ENCODE measurements around the gene PGGHG.

The PGGHG gene

DNA sequence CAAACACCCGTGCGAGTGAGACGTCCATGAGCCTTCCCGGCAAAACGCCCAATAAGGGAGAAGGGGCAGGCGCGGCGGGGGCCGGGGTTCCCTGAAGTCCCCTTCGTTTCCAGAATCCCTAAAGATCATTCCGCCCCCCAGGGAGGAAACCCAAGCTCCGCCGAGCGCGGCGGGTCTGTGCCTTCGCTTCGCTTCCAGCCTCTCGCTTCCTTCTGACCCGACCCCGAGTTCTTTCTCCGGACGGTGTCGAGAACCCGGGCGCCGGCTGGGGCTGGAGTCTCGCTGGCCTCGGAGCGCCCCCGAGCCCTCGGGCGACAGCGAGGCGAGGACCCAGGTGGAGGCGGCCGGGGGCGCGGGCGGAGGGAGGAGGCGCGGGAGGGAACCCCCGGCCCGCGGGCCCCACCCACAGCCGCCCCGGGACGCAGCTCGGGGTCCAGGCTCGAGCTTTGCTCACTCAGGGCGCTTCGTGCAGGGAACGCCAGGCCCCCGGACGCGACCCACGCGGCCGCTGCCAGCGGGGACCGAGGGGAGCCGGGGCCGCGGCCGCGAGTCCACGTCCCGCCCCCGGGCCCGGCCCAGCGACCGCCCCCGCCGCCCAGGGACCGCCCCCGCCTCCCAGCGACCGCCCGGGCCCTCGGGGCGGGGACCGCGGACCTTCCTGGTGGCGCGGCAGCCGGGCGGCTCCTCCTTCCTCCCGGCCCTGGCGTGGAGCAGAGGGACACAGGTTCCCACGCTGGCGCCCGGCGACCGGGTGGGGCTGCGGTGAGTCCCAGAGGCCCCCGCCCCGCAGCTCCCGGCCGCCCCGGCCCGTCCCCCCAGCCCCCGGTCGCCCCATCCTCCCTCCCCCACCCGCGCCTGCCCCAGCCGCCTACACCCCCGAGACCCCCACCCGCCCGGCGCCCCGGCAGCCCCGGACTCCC, at the start of gene PGGHG:
Gene PGGHG, plus strand, starts transcription at position 649 of the 920 bp plus-strand sequence. CDS start 691 bp downstream, outside the sequence.
- DNase-seq = peak; percentile 29 to 44 (median 29)

DNA sequence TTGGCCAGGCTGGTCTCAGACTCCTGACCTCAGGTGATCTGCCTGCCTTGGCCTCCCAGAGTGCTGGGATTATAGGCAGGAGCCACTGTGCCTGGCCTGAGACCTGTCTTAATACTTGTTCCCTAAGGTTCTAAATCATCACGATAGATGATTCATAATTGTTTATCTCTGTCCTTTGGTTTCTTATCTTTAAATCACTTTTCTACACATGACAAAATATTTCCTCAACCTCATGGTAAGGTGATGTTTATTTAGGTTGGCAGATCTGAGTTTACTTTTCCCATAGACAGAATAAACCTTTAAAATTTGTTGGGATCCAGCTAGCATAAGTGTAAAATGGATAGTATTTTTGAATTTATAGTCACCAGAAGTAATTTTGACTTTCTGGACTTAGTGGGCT, 48.6 kb upstream of the PGGHG start:
- no peak for DNase-seq

DNA sequence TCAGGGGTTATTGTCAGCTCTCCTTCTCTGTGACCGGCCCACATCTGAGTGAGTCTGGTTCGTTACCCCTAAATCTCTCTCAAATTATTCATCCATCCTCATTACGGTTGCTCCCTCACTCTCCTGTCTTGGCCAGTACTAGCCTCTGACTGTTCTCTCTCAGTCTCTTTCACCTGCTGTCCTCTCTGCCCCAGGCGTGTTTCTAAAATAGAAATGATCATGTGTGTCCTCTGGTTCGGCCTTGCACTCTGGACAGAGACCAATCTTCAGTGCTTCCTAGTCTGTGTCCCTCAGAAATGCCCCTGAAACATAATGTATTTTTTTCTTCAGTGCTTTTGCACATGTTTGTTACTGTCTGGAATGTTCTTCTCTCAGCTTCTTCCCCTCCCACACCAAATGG, 47.3 kb upstream of the PGGHG start:
- DNase-seq = no peak

DNA sequence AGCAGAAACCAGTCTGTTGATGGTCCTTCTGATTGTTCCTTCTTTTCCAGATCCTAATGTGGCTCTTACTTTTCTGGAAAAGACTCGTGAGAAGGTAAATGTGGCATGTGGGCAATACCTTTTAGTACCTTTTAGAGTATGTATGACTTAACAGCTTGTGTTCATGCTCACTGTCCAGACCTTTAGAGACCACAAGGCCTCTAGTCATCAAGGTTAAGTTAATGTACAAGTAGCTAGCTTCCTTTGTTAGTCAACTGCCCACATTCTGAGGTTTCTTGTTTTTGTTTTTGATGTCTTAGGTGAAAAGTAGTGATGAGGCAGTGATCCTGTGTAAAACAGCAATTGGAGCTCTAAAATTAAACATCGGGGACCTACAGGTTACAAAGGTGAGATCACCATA, 44.5 kb upstream of the PGGHG start:
- DNase-seq = no peak

DNA sequence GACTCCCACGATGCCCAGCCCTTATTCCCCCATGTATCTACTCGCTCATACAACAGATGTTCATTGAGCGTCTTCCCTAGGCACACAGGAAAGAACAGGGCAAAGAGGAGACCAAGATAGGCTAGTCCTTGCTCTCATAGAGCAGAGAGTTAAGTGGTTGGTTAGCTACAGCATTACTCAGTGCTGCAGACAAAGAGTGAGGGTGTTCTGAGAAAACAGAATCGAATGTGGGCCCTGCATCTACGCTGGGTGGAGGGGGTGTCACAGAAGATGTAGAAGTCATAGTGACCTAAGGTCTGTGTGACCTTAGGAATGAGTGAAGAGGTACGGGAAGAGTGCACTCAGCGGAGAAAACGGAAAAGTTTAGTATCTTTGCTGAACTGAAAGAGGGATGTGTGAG, 39.9 kb upstream of the PGGHG start:
- no peak for DNase-seq

DNA sequence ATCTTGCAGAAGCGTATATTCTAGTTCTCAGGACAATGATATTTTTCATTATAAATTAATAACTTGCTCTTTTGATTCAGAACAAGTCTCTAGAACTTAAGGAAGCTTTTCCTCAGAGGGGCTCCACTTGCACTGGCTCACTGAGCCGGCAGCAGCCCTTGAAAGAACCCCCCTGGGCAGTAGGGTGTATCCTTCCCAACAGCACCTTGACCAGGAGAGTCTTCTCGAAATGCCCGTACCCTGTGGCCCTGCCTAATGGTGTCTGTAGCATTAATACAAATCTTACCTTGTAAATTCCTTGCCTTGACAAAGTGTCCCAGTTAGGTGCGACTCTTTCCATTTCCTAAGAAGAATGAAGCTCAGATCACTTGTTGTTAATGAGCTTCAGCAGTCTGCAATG, 38.7 kb upstream of the PGGHG start:
- DNase-seq = no peak

DNA sequence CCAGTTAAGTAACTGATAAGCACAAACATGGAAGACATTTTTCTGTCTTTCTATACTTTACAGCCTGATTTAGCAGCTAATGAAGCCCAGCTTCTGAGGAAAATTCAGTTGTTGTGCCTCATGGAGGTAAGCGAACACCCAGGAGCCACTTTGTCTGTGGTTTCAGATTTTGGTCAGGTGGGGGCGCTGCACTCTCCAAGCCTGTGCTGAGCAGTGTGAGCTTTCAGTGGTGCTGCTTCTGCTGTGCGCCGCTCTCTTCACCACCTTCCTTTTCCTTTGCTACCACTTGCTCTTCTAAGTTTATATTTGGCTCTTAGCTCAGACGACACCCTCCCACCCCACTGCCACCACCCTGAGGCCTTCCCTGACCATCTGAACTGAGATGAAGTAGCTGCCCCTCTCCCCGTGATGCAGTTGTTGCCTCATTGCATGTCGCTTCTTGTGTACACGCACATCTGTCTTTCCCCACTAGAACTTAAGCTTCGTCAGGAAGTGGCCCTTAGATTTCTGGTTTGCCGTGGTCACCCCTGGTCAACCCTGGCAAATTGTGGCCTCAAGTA, 38.1 kb upstream of the PGGHG start:
- peak in 2 of 3 experiments; percentile 8 to 15 for DNase-seq

DNA sequence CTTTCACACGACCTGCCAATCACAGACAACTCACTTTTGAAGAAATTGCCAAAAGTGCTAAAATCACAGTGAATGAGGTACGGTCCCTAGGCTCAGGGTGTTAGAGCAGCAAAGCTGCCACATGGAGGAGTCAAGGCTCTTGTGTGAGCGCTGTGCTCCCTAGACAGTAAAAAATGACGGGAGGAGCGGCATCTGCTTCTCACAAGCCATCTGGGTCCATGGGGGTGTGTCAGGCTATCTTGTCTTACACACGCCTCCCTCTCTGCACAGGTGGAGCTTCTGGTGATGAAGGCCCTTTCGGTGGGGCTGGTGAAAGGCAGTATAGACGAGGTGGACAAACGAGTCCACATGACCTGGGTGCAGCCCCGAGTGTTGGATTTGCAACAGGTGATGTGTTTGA, 37.4 kb upstream of the PGGHG start:
- DNase-seq = no peak

DNA sequence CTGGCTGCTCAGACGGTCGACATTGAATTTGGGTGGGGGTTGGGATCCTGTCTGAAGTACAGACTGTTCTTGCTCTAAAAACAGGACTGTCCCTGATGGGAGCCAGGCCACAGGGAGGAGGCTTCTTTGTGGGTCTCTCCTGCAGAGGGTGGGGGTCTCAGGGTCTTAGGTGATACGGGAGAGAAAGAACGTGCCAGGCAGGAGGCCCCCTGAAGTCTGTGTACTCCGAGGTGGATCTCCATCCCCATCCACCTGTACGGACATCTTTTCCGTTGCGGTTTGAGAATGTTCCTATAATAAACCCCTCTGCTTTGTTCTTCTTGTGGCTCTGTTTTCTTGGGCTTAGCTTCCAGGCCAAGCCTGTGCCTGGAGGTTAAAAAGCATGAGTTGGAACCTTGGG, 36.3 kb upstream of the PGGHG start:
- DNase-seq = no peak

DNA sequence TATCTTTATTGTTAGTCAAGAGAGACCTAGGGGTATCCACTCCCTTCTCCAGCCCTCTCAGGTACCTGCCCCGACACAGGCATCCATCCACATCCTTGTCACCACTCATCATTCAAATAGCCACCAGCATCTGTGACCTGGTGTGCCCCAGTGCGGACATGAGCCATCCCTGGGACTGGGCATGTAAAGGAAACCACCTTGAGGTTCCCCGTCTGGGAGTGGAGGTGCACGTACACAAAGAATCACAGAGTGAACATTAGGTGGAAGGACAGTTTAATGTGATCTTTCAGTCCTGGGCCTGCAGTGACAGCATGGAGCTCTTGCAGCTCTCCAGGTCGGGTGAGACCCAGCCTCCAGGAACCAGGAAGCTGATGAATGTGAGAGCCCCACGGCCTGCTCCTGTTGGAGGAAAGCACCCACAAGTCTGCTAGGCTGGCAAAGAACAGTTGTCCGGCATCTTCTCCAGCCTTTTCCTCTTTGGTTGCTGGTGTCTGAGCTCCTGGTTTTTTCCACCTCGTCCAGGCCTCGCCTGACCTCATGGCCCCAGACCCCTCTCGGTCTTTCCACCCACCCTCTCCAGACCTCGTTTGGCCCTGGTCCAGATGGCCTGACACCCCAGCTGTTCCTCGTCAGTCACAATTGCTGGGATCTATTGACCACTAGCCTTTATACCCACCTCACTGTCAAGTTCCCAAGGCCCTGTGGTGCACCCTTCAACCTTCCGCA, 35.6 kb upstream of the PGGHG start:
- no peak for DNase-seq

DNA sequence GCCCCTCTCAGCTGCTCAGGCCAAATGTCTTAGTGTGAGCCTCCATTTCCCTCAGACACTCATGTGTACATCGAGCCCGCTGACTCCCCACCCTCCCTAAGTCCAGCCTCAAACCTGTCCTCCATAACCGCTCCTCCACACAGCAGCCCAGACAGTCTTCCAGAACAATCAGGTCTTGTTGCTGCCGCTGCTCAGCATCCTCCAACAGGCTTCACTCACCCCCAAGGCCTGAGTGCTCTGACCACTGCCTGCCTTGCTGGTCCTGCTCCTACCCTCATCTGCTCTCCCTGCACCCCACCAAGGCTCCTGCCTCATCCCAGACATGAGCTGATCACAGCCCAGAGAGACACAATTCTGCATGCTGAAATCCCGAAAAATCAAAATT, 35.0 kb upstream of the PGGHG start:
- DNase-seq = no peak

DNA sequence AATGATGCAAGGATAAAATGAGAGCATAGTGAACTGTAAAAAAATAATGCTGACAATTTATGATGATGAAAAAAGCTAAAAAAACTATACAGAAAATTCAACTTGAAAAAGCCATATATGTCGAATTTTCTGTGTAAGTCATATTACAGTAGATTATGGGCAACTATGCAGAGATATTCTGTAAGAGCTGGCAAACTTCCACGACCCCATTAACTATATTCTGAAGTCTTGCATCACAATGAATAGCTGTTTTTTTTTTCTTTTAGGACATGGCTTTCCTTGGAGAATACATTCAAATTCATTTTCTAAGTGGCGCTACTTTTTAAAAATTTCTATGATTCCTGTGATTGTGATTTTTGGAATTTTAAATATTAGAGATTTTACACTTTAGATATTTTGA, 33.8 kb upstream of the PGGHG start:
- DNase-seq = no peak

DNA sequence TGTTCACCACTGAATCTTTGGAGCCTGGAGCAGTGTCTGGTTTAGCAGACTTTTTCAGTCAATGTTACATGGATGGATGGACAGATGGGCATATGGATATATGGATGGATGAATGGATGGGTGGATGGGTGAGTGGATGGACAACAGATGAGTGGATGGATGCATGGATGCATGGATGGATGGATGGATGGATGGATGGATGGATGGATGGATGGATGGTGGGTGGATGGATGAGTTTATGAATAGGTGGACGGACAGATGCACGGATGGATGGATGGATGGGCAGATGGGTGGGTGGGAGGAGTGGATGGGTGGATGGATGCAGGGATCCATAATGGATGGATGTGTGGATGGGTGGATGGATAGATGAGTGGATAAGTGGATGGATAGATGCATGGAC, 33.1 kb upstream of the PGGHG start:
- no peak for DNase-seq

DNA sequence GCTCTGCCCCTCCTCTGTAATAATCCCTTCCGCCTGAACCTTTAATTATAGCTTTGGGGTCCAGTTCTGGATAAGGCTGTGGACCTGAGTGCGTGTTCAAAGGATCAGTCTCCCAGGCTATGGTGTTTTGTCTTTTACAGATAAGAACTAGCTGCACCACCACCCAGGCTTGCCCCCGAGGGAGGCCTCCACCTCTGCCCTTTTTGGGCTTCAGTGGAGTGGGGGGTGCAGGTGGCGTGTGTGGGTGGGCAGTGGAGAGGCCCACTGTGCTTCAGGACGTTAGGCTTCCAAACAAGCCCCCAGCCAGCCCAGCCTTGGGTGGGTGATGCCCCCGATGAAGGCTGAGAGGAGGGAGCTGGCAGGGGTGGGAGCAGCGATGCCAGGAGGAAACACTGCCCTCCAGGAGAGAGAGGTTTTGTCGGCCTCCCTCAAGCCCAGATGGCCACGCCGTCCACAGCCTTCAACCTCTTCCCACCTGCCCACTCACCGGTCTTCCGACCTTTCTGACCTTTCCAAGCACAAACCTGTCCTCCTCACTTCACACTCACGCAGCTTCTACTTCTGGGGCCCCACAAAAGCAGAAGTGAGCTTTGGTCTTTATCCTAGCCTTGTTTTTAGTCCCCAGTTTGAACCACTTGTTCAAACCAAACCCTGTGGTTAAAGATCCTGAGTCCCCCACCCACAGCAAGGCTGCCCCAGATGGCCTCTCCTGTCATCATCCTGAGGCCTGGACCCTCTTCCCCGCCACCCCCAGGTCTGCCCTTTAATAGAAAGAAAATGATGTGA, 31.8 kb upstream of the PGGHG start:
- no peak for DNase-seq

DNA sequence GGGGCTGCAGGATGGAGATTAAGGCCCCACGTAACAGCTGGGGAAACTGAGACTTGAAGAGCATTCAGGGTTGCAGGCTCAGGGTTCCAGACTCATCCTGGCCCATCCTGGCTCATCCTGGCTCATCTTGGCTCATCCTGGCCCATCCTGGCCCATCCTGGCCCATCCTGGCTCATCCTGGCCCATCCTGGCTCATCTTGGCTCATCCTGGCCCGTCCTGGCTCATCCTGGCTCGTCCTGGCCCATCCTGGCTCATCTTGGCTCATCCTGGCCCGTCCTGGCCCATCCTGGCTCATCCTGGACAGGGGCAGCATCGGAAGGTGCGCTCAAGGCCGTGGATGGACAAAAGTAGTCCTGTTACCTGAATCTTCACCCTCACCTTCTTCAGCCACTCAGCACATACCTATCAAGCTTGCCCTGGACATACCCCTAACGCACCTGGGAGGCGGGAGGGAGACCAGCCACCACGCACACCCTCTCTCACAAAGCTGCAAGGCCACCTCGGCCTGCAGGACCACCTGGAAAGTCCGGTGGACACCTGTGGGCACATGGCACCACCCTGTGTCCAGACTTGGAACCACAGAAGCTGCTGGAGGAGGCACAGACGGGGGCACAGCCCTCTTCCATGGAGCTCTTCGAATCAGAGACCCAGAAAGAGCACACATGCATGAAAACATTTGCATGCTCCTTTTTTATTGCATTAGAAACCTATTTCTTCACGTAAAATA, 31.0 kb upstream of the PGGHG start:
- no peak for DNase-seq

DNA sequence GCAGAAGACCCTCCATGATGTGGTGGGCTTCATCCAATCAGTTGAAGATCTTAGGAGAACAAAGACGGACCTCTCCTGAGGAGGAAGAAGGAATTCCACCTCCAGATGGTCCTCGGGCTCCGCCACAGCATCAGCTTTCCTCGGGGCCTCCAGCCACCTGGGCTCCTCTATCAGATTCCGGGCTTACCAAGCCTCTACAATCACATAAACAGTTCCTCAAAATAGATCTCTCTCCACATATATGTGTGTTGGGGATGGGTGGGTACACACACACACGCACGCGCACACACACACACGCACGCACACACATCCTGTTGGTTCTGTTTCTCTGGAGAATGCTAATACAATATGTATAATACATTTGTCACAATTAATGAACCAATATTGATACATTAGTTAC, 29.5 kb upstream of the PGGHG start:
- no peak for DNase-seq

DNA sequence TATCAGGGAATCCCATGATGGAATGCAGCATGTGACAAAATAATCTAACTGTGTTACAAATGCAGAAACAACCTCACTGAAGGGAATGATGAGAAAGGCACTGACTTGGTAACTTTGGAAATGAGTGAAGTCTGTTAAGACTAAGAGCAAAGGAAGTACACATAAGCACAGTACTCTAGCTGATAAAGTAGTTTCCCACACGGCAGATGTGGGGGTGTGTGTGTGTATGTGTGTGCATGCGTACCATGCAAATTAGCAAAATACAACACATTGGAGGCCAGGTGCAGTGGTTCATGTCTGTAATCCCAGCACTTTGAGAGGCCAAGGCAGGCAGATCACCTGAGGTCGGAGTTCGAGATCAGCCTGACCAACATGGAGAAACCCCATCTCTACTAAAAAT, 27.3 kb upstream of the PGGHG start:
- DNase-seq = no peak

DNA sequence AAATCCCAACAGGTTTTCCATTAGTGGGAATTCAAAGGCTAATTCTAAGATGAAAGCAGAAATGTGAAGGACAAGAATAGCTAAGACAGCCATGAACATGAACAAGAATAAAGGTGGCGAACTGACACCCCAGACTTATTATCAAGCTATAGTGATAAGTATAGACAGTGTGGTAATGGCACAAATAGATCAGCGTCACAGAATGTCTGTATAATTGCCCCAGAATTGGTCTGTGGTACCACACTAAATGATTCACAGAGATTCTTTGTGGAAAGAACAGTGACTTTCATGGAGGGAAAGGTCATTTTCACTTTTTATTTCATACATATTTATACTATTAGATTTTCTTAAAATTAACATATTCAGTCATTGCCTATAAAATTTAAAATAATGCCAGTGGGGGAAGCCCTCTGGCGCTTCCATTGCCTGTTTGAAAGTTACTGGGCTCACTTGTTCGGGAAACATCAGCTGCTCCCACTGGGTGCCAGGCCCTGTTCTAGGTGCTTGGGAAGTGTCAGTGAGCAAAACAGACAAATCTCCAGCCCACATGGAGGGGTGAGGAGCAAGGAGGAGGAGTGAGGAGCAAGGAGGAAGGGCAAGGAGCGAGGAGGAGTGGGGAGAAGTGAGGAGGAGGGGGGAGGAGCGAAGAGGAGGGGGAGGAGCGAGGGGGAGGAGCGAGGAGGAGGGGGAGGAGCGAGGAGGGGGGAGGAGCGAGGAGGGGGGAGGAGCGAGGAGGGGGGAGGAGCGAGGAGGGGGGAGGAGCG, 22.1 kb upstream of the PGGHG start:
- DNase-seq = no peak

DNA sequence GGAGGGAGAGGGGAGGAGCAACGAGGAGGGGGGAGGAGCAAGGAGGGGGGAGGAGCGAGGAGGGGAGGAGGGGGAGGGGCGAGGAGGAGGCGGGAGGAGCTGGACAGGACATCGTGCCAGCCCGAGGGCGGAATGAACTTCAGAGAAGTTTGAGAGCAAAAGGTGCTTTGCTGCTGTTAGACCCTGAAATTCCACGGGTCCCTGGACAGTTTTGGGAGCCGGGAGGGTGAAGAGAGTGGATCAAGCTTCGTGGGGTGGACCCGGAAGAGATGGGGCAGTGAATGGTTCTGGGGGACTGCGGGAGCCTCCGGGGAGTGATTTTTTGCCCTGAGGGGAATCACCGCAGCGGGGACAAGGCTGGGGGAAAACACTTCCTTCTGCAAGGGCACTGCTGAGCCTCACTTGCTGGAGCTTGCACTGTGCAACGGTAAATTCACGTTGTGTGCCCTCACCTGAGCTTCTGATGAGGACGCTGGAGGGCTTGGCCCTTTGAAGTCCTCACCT, 21.4 kb upstream of the PGGHG start:
- DNase-seq = peak in 1 of 3 experiments; percentile 48

DNA sequence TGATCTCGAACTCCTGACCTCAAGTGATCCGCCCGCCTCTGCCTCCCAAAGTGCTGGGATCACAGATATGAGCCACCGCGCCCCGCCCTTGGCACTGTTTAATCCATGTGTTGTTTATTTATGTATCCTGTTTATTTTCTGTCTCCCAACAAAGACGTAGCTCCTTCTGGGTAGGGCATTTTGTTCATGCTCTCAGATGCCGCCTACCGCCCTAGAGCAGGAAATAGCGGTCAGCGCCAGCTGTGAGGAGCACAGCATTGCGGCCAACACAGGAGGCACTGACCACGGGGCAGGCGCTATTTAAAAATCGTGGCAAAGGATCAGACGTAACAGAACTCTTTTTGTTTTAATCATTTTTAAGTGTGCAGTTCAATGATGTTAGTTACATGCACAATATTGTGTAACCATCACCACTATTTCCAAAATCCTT, 20.2 kb upstream of the PGGHG start:
- peak in 1 of 3 experiments; percentile 29 for DNase-seq

DNA sequence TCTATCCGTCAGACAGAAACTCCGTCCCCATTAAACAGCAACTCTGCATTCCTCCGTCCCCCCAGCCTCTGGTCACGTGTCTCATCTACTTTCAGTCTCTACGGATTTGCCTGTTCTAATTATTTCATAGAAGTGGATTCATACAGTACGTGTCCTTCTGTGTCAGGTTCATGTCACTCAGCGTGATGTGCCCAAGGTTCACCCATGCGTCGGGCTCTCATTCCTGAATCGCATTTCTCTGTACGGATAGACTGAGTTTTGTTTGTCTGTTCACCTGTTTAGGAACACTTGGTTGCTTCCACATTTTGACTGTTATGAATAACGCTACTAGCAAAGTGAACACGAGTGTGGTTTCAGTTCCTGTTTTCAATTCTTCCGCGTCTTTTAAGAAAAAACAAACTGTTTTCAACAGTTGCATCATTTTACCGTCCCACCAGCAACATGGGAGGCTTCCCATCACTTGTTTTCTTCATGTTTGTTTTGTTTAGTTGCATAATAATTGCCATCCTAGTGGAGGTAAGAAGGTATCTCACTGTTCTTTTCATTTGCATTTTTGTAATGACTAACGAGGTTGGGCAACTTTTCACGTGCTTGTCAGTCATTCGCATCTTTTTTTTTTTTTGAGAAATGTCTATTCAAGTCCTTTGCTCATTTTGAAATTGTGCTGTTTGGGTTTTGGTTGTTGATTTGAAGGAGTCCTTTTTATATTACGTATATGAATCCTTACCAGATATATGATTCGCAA, 19.6 kb upstream of the PGGHG start:
- DNase-seq = no peak

Data from NCI-H1417 (cell line).